Daoy (cell line): Measurements from ENCODE around the gene RNASE2. TPM values are rescaled to one million over a fixed set of nuclear protein-coding genes. Genes with fewer than 3 reads are reported as not detected.
A peak's percentile ranks its signal among the peaks of the same experiment; 100 is the strongest.
"Not testable (repeated sequence)": the region's sequence is repeated elsewhere in the genome, so short reads cannot be mapped to it uniquely, and the experiment has no call there.

Experiments
- DNase-seq: peaks from one replicate; pipeline ENCODE4 v3.0.0-alpha.2; 2015; ENCODE audit warnings: low read depth
- total RNA-seq: library from RNA; depleted of rRNA; stranded (reverse); fragments of >200 nt; shearing (Covaris generic); gene quantifications from 2 replicates; pipeline ENCODE4 v1.2.3, GENCODE V29; 2014; rRNA removed

Gene RNASE2
- total RNA-seq, 1 experiment from 2014 or later = not detected

- DNase-seq = no peak
Observed at GRCh38 chr14:20982646-20983369, 27.5 kb downstream of the RNASE2 start.

- not testable (repeated sequence) for DNase-seq
Observed at GRCh38 chr14:20985650-20986049, 30.4 kb downstream of the RNASE2 start.

- DNase-seq = peak; percentile 91
Observed at GRCh38 chr14:20986811-20987210, 31.5 kb downstream of the RNASE2 start.

GRCh38 chr14:20988717-20989470, 33.6 kb downstream of the RNASE2 start:
- peak; percentile 15 for DNase-seq

- no peak for DNase-seq
Observed at GRCh38 chr14:20989471-20989786, 34.1 kb downstream of the RNASE2 start.

- DNase-seq = peak; percentile 98
Observed at GRCh38 chr14:20989787-20990600, 34.7 kb downstream of the RNASE2 start, which contains the start of gene METTL17. Gene METTL17 (plus strand): TSS chr14:20989980. CDS start chr14:20990003, 23 bp downstream.

- no peak for DNase-seq
Observed at GRCh38 chr14:20996521-20996920, 41.2 kb downstream of the RNASE2 start.

- no peak for DNase-seq
Observed at GRCh38 chr14:20997115-20997514, 41.8 kb downstream of the RNASE2 start.

- DNase-seq = no peak
Observed at GRCh38 chr14:20997564-20997963, 42.3 kb downstream of the RNASE2 start.

- DNase-seq = no peak
Observed at GRCh38 chr14:20998139-20998538, 42.9 kb downstream of the RNASE2 start.

- DNase-seq = peak; percentile 69
Observed at GRCh38 chr14:20998674-20999366, 43.5 kb downstream of the RNASE2 start, which contains the start of gene SLC39A2. Gene SLC39A2 (plus strand): TSS chr14:20999293. CDS start chr14:20999447, 154 bp downstream.

GRCh38 chr14:20999591-20999990, 44.3 kb downstream of the RNASE2 start:
- DNase-seq = no peak

GRCh38 chr14:21001218-21001617, 45.9 kb downstream of the RNASE2 start:
- no peak for DNase-seq

- no peak for DNase-seq
Observed at GRCh38 chr14:21003788-21004346, 48.6 kb downstream of the RNASE2 start.

Other genes starting within 250 kb of the RNASE2 start
- gene EDDM3A, start 209.6 kb upstream of the RNASE2 start, total RNA-seq = not detected in 2 replicates
- gene EDDM3B, start 187.1 kb upstream of the RNASE2 start, total RNA-seq = not detected in 2 replicates
- gene RNASE6, start 174.2 kb upstream of the RNASE2 start, total RNA-seq = 0.23 TPM in 1 of 2 replicates, not detected in the other
- gene RNASE1, start 152.6 kb upstream of the RNASE2 start, total RNA-seq = 1.9 and 6.0 TPM in 2 replicates
- not detected in 2 replicates for gene RNASE3, start 64.1 kb upstream of the RNASE2 start, total RNA-seq
- 106 and 123 TPM in 2 replicates for gene METTL17, start 34.5 kb downstream of the RNASE2 start, total RNA-seq
- gene SLC39A2, start 43.8 kb downstream of the RNASE2 start, total RNA-seq = not detected in 2 replicates
- gene NDRG2, start 69.6 kb downstream of the RNASE2 start, total RNA-seq = 6.3 and 22.7 TPM in 2 replicates
- gene TPPP2, start 74.7 kb downstream of the RNASE2 start, total RNA-seq = not detected in 2 replicates
- not detected in 2 replicates for gene RNASE13, start 79.3 kb downstream of the RNASE2 start, total RNA-seq
- not detected in 2 replicates for gene RNASE7, start 86.9 kb downstream of the RNASE2 start, total RNA-seq
- gene RNASE8, start 102.3 kb downstream of the RNASE2 start, total RNA-seq = not detected in 2 replicates
- 59.9 and 86.1 TPM in 2 replicates for gene ARHGEF40, start 114.8 kb downstream of the RNASE2 start, total RNA-seq
- gene ZNF219, start 143.2 kb downstream of the RNASE2 start, total RNA-seq = 13.4 and 13.7 TPM in 2 replicates
- gene TMEM253, start 145.6 kb downstream of the RNASE2 start, total RNA-seq = not detected in 2 replicates
- gene OR5AU1, start 200.6 kb downstream of the RNASE2 start, total RNA-seq = not detected in 2 replicates